Neural cell (in vitro differentiated cells): Measurements from ENCODE around the gene TUBE1.

Experiments
- EZH2 ChIP-seq: fragments of 200-600, 300-800 bp; shearing (Covaris generic), sonication (generic); IDR thresholded peaks from 2 replicates; pipeline ENCODE4 v1.6.1; 2014; ENCODE audit warnings: antibody characterized with exemption, low read length, borderline replicate concordance, mild to moderate bottlenecking; ENCODE audit not compliant: insufficient read depth, poor library complexity, severe bottlenecking
- POLR2AphosphoS5 ChIP-seq: IDR thresholded peaks from 2 replicates; pipeline ENCODE4 v1.6.1; 2012
- SMC3 ChIP-seq: fragments of 450-650 bp; conservative IDR thresholded peaks from 2 replicates; pipeline ENCODE4 v1.6.1; 2014; ENCODE audit warnings: antibody characterized with exemption, mild to moderate bottlenecking, moderate library complexity; ENCODE audit not compliant: poor library complexity
- TAF1 ChIP-seq: IDR thresholded peaks from 2 replicates; pipeline ENCODE4 v1.6.1; 2012; ENCODE audit warnings: low read depth
- TF ChIP-seq, protein P1 (sequence below): fragments of 450-650 bp; IDR thresholded peaks from 2 replicates; pipeline ENCODE4 v1.5.1; 2014; ENCODE audit warnings: antibody characterized with exemption, mild to moderate bottlenecking, moderate library complexity; ENCODE audit not compliant: poor library complexity, severe bottlenecking
- TF ChIP-seq, protein P2 (sequence below): IDR thresholded peaks from 2 replicates; pipeline ENCODE4 v1.6.1; 2012; ENCODE audit warnings: borderline replicate concordance

DNA sequence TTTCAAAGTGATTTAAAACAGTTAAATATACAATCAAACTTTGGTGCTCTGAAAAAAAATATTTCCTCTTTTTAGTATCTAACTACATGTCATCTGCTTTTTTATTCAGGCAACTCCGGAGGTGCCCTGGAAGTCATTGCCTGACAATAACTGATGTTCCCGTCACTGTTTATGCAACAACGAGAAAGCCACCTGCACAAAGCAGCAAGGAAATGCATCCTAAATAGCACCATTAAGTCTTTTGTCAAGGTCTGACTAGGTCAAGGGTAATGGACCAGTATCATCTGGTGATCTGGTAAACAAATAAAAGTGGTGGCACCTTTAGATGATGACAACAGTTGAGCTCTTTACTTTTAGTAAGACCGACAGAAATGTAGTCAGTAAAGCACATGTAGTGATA is 13.3 kb upstream of the TUBE1 start:
- no peak for TF ChIP-seq POLR2AphosphoS5
- TF ChIP-seq, protein P1, sequence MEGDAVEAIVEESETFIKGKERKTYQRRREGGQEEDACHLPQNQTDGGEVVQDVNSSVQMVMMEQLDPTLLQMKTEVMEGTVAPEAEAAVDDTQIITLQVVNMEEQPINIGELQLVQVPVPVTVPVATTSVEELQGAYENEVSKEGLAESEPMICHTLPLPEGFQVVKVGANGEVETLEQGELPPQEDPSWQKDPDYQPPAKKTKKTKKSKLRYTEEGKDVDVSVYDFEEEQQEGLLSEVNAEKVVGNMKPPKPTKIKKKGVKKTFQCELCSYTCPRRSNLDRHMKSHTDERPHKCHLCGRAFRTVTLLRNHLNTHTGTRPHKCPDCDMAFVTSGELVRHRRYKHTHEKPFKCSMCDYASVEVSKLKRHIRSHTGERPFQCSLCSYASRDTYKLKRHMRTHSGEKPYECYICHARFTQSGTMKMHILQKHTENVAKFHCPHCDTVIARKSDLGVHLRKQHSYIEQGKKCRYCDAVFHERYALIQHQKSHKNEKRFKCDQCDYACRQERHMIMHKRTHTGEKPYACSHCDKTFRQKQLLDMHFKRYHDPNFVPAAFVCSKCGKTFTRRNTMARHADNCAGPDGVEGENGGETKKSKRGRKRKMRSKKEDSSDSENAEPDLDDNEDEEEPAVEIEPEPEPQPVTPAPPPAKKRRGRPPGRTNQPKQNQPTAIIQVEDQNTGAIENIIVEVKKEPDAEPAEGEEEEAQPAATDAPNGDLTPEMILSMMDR = no peak
- TF ChIP-seq, protein P2, sequence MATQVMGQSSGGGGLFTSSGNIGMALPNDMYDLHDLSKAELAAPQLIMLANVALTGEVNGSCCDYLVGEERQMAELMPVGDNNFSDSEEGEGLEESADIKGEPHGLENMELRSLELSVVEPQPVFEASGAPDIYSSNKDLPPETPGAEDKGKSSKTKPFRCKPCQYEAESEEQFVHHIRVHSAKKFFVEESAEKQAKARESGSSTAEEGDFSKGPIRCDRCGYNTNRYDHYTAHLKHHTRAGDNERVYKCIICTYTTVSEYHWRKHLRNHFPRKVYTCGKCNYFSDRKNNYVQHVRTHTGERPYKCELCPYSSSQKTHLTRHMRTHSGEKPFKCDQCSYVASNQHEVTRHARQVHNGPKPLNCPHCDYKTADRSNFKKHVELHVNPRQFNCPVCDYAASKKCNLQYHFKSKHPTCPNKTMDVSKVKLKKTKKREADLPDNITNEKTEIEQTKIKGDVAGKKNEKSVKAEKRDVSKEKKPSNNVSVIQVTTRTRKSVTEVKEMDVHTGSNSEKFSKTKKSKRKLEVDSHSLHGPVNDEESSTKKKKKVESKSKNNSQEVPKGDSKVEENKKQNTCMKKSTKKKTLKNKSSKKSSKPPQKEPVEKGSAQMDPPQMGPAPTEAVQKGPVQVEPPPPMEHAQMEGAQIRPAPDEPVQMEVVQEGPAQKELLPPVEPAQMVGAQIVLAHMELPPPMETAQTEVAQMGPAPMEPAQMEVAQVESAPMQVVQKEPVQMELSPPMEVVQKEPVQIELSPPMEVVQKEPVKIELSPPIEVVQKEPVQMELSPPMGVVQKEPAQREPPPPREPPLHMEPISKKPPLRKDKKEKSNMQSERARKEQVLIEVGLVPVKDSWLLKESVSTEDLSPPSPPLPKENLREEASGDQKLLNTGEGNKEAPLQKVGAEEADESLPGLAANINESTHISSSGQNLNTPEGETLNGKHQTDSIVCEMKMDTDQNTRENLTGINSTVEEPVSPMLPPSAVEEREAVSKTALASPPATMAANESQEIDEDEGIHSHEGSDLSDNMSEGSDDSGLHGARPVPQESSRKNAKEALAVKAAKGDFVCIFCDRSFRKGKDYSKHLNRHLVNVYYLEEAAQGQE = no peak
- TF ChIP-seq EZH2 = no peak
- no peak for TF ChIP-seq TAF1
- TF ChIP-seq SMC3 = no peak
